NT2/D1 (cell line): ENCODE results near the gene ZNF503.
A peak's percentile ranks its signal among the peaks of the same experiment; 100 is the strongest.

Source experiments
- DNase-seq: peaks from one replicate; pipeline ENCODE4 v3.0.0-alpha.2; 2011; ENCODE audit warnings: low read depth, low spot score
- H3K27me3 ChIP-seq: 2 replicates; pipeline ENCODE4 v1.6.0; 2011; ENCODE audit warnings: mild to moderate bottlenecking; ENCODE audit not compliant: insufficient read length, insufficient read depth
- H3K36me3 ChIP-seq: 2 replicates; pipeline ENCODE4 v1.6.1; 2011; ENCODE audit warnings: mild to moderate bottlenecking, low read length, mixed read lengths; ENCODE audit not compliant: insufficient read depth, insufficient read length
- H3K4me1 ChIP-seq: 2 replicates; pipeline ENCODE4 v1.5.1; 2011; ENCODE audit not compliant: insufficient read depth, insufficient read length
- H3K4me3 ChIP-seq: 2 replicates; pipeline ENCODE4 v1.5.1; 2011; ENCODE audit warnings: low read depth; ENCODE audit not compliant: insufficient read length
- H3K9ac ChIP-seq: 2 replicates; pipeline ENCODE4 v1.6.0; 2011; ENCODE audit warnings: low read depth; ENCODE audit not compliant: insufficient read length
- H3K9me3 ChIP-seq: 2 replicates; pipeline ENCODE4 v1.5.1; 2011; ENCODE audit warnings: mild to moderate bottlenecking, low read length; ENCODE audit not compliant: insufficient read depth
- SUZ12 ChIP-seq: IDR thresholded peaks from 2 replicates; pipeline ENCODE4 v1.6.1; 2011; ENCODE audit not compliant: insufficient read length, insufficient read depth; ENCODE audit errors: extremely low read depth
- YY1 ChIP-seq: IDR thresholded peaks from 2 replicates; pipeline ENCODE4 v1.6.1; 2011; ENCODE audit not compliant: insufficient read length, insufficient read depth
- ZNF274 ChIP-seq: IDR thresholded peaks from 2 replicates; pipeline ENCODE4 v1.6.1; 2011; ENCODE audit warnings: mild to moderate bottlenecking, low read depth, low read length

The ZNF503 gene

GRCh38 chr10:75395066-75395931 is 6.3 kb downstream of the ZNF503 start:
- Histone ChIP-seq H3K27me3 (peaks cover 92% of the 10 kb centered on the region), H3K9me3 (no peaks in the 10 kb centered on the region), H3K4me3 (peak overlapping the region; percentile 47), H3K36me3 (no peaks in the 10 kb centered on the region), H3K4me1 (peaks cover 5% of the 10 kb centered on the region), H3K9ac (peak overlapping the region; percentile 79)
- no peak for DNase-seq
- TF ChIP-seq ZNF274 (no peak), SUZ12 (no peak), YY1 (no peak)

DNA sequence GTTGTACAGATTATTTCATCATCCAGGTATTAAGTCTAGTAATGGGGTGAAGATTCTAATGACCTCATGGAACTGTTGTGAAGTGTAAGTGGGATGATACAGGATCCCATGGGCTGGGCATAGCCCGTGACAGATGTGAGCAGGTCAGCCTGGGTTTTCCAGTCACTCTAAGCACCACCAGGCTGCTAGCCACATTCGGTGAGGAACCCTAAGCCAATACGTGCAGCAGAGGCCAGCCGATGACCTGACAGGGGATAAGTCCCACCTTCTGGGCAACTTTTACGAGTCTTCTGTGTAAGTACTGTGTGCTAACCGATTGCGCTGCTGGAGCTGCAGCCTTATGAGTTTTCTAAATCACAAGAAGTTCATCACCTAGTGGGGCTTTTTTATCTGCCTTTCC is 7.3 kb downstream of the ZNF503 start:
- Histone ChIP-seq H3K9ac (no peak overlapping the region), H3K9me3 (no peaks in the 10 kb centered on the region)

GRCh38 chr10:75392744-75393143 is 8.8 kb downstream of the ZNF503 start:
- Histone ChIP-seq H3K36me3 (no peaks in the 10 kb centered on the region), H3K4me3 (no peak overlapping the region), H3K9ac (no peak overlapping the region), H3K9me3 (no peaks in the 10 kb centered on the region), H3K4me1 (peaks cover 3% of the 10 kb centered on the region), H3K27me3 (peaks cover 68% of the 10 kb centered on the region)
- DNase-seq: no peak
- TF ChIP-seq ZNF274 (no peak), SUZ12 (no peak), YY1 (no peak)

More for the DNA sequence above, 7.3 kb downstream of the ZNF503 start:
- Histone ChIP-seq H3K27me3 (peaks cover 83% of the 10 kb centered on the region), H3K4me3 (no peak overlapping the region), H3K36me3 (no peaks in the 10 kb centered on the region), H3K4me1 (peaks cover 5% of the 10 kb centered on the region)
- no peak for DNase-seq
- TF ChIP-seq YY1 (no peak), SUZ12 (no peak), ZNF274 (no peak)

GRCh38 chr10:75392271-75392670 is 9.3 kb downstream of the ZNF503 start:
- no peaks in the 10 kb centered on the region for H3K36me3 ChIP-seq
- DNase-seq: no peak
- peaks cover 3% of the 10 kb centered on the region for H3K4me1 ChIP-seq
- H3K4me3 ChIP-seq: no peak overlapping the region
- TF ChIP-seq ZNF274 (no peak), YY1 (no peak), SUZ12 (no peak)
- peaks cover 63% of the 10 kb centered on the region for H3K27me3 ChIP-seq
- no peaks in the 10 kb centered on the region for H3K9me3 ChIP-seq
- no peak overlapping the region for H3K9ac ChIP-seq

GRCh38 chr10:75390178-75390577 is 11.4 kb downstream of the ZNF503 start:
- no peaks in the 10 kb centered on the region for H3K4me1 ChIP-seq
- no peak overlapping the region for H3K9ac ChIP-seq
- no peak overlapping the region for H3K4me3 ChIP-seq
- H3K27me3 ChIP-seq: peaks cover 49% of the 10 kb centered on the region
- no peak for TF ChIP-seq ZNF274
- TF ChIP-seq SUZ12: no peak
- no peak for TF ChIP-seq YY1
- H3K9me3 ChIP-seq: no peaks in the 10 kb centered on the region
- H3K36me3 ChIP-seq: no peaks in the 10 kb centered on the region
- no peak for DNase-seq

DNA sequence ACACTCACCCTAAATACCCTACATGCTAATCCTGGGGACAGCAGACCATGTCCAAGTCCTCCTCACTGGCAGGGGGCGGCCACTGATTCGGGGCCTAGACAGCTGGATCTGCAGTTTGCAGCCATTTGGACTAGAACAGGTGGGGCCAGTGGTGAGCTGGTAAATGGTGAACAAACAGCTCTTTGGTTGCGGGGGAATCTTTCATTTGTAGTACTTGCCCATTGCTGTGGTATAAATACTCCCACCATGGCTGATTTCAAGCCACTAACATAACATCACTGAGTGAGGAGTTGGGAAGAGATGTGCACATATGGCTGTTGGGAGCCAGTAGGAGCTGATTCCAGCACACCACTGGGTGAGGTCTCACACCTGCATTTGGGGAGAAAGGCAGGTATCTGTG is 13.5 kb downstream of the ZNF503 start:
- peaks cover 28% of the 10 kb centered on the region for H3K27me3 ChIP-seq
- no peak for TF ChIP-seq YY1
- no peak for TF ChIP-seq ZNF274
- TF ChIP-seq SUZ12: no peak
- no peaks in the 10 kb centered on the region for H3K9me3 ChIP-seq
- no peak overlapping the region for H3K4me3 ChIP-seq
- H3K9ac ChIP-seq: no peak overlapping the region
- DNase-seq: no peak
- no peaks in the 10 kb centered on the region for H3K4me1 ChIP-seq
- H3K36me3 ChIP-seq: no peaks in the 10 kb centered on the region

DNA sequence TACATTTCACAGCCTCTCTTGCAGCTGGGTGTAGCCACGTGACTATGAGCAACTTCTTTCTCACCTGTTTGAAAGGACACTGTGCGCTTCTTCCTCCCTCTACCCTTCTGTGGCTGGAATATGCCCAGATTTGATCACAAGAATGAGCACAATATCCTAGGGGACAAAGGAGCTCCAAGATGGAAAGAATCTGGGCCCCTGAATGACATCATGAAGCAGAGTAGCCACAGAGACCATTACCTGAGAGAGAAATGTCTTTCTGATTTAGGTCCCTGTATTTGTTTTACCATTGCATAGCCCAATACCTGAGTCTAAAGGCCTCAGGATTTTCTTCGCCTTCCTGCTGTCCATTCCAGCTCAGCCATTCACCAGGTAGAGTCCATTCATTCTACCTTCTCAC is 15.4 kb downstream of the ZNF503 start:
- no peak overlapping the region for H3K9ac ChIP-seq
- H3K4me3 ChIP-seq: no peak overlapping the region
- no peak for TF ChIP-seq YY1
- TF ChIP-seq SUZ12: no peak
- no peak for TF ChIP-seq ZNF274
- no peaks in the 10 kb centered on the region for H3K4me1 ChIP-seq
- no peaks in the 10 kb centered on the region for H3K36me3 ChIP-seq
- H3K27me3 ChIP-seq: peaks cover 8% of the 10 kb centered on the region
- no peak for DNase-seq
- no peaks in the 10 kb centered on the region for H3K9me3 ChIP-seq
